Breast epithelium (tissue), 4 donors: Measurements from ENCODE around the gene H2AZ1. TPM values are rescaled to one million over a fixed set of nuclear protein-coding genes. Genes with fewer than 3 reads are reported as not detected.

ENCODE experiments used
- DNase-seq, 2 donors: peaks; one replicate each; pipeline ENCODE4 v3.0.0-alpha.2; 2019; ENCODE audit warnings: low spot score in 2 of 2
- H3K27ac ChIP-seq, 2 donors: fragments of 200-600 bp; sonication (generic) in 1 of 2; one replicate each; pipeline ENCODE4 v1.5.1; 2016 to 2019; ENCODE audit warnings: mild to moderate bottlenecking in 1 of 2
- H3K27me3 ChIP-seq, 2 donors: fragments of 200-600 bp; sonication (generic) in 1 of 2; one replicate each; pipeline versions ENCODE4 v1.5.1 to v1.6.0; 2017 to 2019; ENCODE audit warnings: control low read depth in 1 of 2, mild to moderate bottlenecking in 1 of 2
- H3K36me3 ChIP-seq: fragments of 200-600 bp; one replicate; pipeline ENCODE4 v1.5.1; 2019
- H3K4me1 ChIP-seq, 2 donors: fragments of 200-600 bp; sonication (generic); one replicate each; pipeline ENCODE4 v1.5.1; 2016 to 2019; ENCODE audit warnings: control low read depth in 1 of 2
- H3K4me3 ChIP-seq, 3 donors: fragments of 200-600 bp; sonication (generic); 1 replicate in 2 of 3; 2 replicates in 1 of 3; pipeline ENCODE4 v1.5.1; 2016 to 2019; ENCODE audit warnings: mild to moderate bottlenecking in 3 of 3, moderate library complexity in 2 of 3
- H3K9me3 ChIP-seq, 2 donors: fragments of 200-600 bp; sonication (generic) in 1 of 2; one replicate each; pipeline ENCODE4 v1.5.1; 2016 to 2019; ENCODE audit warnings: control low read depth in 1 of 2
- POLR2A ChIP-seq: fragments of 450-650 bp; IDR thresholded peaks from one replicate; pipeline ENCODE4 v1.6.1; 2016; ENCODE audit warnings: antibody characterized with exemption, mild to moderate bottlenecking, moderate library complexity
- POLR2AphosphoS5 ChIP-seq, 3 donors: sonication (generic); formaldehyde crosslinking; IDR thresholded peaks; one replicate each; pipeline ENCODE4 v1.6.1; 2017; ENCODE audit warnings: antibody characterized with exemption in 3 of 3
- intact Hi-C: fragments of 100-400 bp; cut with DNase I; formaldehyde crosslinking; loops from one replicate; pipeline ENCODE4 v1.15.1; 2023; ENCODE audit warnings: low total_unique reads
- total RNA-seq, 3 donors: library from RNA; depleted of rRNA; stranded (reverse); fragments of >200 nt; gene quantifications; one replicate each; pipeline ENCODE4 v1.1.0, GENCODE V29; 2016
- TF ChIP-seq, protein P1 (sequence below), 3 donors: fragments of 450-650 bp; IDR thresholded peaks; one replicate each; pipeline ENCODE4 v1.5.1; 2016 to 2017; ENCODE audit warnings: antibody characterized with exemption in 3 of 3, mild to moderate bottlenecking in 3 of 3, moderate library complexity in 3 of 3

H2AZ1 gene
- total RNA-seq, 3 donors from 2014 or later: 114 to 166 (median 125) TPM

DNA sequence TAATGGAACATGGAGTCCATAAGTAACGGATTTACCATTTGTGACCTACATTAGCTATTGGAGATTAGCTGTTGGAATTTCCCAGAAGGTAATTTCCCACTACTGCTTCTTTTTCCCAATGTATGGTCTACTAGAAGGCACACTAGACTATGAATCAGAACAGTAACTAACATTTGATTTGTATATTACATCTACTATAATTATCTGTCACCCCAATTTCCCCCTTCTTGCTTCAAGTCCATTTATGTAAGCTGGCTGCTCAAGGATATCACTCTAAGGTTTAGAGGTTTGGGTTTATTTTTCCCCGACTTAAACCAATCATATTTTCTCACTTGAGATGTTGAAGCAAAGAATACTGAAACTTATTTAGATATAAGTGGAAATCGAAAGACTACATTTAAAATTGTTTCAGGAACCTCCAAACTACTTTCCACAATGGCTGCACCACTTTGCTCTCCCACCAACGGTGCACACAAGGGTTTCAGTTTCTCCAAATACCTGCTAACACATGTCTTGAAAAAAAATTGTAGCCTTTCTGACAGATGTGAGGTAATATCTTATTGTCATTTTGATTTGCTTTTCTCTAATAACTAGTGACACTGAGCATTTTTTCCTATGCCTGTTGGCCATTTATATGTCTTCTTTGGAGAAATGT, 33.3 kb upstream of the H2AZ1 start:
- no peaks in the 10 kb centered on the region for H3K4me1 ChIP-seq
- no peaks in the 10 kb centered on the region for H3K27me3 ChIP-seq
- H3K36me3 ChIP-seq: no peaks in the 10 kb centered on the region
- DNase-seq: no peak
- TF ChIP-seq POLR2AphosphoS5 (IDR thresholded peaks at IDR 0.05) (no peak), POLR2A (no peak)
- TF ChIP-seq, protein P1, sequence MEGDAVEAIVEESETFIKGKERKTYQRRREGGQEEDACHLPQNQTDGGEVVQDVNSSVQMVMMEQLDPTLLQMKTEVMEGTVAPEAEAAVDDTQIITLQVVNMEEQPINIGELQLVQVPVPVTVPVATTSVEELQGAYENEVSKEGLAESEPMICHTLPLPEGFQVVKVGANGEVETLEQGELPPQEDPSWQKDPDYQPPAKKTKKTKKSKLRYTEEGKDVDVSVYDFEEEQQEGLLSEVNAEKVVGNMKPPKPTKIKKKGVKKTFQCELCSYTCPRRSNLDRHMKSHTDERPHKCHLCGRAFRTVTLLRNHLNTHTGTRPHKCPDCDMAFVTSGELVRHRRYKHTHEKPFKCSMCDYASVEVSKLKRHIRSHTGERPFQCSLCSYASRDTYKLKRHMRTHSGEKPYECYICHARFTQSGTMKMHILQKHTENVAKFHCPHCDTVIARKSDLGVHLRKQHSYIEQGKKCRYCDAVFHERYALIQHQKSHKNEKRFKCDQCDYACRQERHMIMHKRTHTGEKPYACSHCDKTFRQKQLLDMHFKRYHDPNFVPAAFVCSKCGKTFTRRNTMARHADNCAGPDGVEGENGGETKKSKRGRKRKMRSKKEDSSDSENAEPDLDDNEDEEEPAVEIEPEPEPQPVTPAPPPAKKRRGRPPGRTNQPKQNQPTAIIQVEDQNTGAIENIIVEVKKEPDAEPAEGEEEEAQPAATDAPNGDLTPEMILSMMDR (IDR thresholded peaks at IDR 0.05): no peak
- H3K9me3 ChIP-seq: no peaks in the 10 kb centered on the region
- H3K27ac ChIP-seq: no peak overlapping the region
- H3K4me3 ChIP-seq: no peak overlapping the region
- intact Hi-C loops: no loop called here

DNA sequence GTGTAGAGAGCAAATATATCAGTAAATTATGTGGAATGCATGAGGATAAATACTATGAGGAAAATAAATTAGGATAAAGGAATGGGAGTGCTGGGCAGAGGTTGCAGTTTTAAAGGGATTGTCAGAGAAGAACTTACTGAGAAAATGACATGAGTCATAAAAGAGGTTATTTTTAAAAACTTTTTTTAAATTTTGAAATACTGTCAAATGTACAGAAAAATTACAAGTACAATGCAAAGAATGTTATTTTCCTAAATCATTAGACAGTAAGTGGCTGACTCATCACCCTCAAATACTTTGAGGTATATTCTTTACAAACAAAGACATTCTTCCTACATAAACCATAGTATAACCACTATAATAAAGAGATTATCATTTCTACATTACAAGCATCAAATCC, 29.8 kb upstream of the H2AZ1 start:
- no peaks in the 10 kb centered on the region for H3K36me3 ChIP-seq
- DNase-seq: no peak
- no peak overlapping the region for H3K4me3 ChIP-seq
- H3K27me3 ChIP-seq: no peaks in the 10 kb centered on the region
- H3K4me1 ChIP-seq: no peaks in the 10 kb centered on the region
- H3K9me3 ChIP-seq: peaks cover 4 to 7% of the 10 kb centered on the region in 2 donors
- intact Hi-C loops: no loop called here
- H3K27ac ChIP-seq: no peak overlapping the region
- no peak for TF ChIP-seq POLR2A
- TF ChIP-seq, protein P1 (IDR thresholded peaks at IDR 0.05): no peak
- TF ChIP-seq POLR2AphosphoS5 (IDR thresholded peaks at IDR 0.05): no peak

DNA sequence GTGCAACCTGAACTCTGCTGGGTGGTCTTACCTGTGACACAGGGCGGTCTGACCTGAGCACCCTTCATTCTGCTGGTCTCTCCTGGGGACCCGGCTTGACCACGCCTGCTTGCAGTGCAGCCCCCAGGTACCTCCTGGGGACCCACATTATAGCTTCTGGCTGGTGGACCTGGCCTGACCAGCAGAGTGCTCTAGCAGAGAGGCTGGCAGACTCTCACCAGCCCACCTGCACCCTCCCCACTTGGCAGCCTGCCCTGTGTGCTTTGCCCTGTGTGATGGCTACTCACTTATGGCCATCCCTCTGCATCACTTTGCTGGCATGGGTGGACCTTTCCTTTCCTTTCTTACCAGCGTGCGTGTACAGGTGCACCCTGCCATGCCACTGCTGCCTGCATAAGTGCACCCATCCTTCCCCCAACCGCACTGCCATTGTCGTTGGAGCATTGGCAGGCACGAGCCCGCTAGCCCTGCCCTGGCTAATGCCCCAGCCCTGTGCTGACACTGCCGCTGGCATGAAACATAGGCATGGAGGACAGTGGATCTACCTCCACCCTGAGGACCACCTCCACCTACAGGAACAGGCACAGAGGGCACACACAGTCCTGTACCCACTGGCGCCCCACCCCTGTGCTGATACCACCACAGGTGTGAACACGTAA, 21.5 kb upstream of the H2AZ1 start:
- intact Hi-C loops: no loop called here
- Histone ChIP-seq H3K4me3 (no peak overlapping the region), H3K27ac (no peak overlapping the region), H3K36me3 (no peaks in the 10 kb centered on the region), H3K27me3 (no peaks in the 10 kb centered on the region), H3K9me3 (peaks cover 4 to 14% of the 10 kb centered on the region in 2 donors), H3K4me1 (no peaks in the 10 kb centered on the region)
- DNase-seq: no peak
- TF ChIP-seq POLR2AphosphoS5 (IDR thresholded peaks at IDR 0.05): no peak
- no peak for TF ChIP-seq POLR2A
- TF ChIP-seq, protein P1 (IDR thresholded peaks at IDR 0.05): no peak

DNA sequence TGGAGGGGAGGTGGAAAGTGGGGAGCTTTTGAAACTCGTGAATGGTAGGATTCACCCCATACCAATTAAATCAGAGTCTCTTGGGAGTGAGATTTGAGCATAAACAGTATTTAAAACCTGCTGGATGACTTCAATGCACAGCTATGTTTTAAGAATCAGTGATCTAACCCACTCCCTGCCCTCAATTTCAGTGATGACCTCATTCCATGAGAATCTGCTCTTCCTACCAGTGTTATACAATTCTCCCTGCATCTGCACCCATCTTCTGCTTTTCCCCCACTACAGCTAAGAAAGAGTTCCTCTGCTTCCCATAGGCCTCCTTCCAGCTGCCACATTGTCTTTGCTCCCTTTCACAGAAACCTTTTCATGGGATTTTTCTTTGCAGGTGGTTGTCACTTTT, 18.3 kb upstream of the H2AZ1 start:
- no peak overlapping the region for H3K27ac ChIP-seq
- H3K4me3 ChIP-seq: no peak overlapping the region
- no peaks in the 10 kb centered on the region for H3K27me3 ChIP-seq
- no peak for DNase-seq
- H3K9me3 ChIP-seq: peaks cover 0 to 8% of the 10 kb centered on the region in 2 donors
- TF ChIP-seq POLR2A (no peak), POLR2AphosphoS5 (IDR thresholded peaks at IDR 0.05) (no peak)
- TF ChIP-seq, protein P1 (IDR thresholded peaks at IDR 0.05): no peak
- no peaks in the 10 kb centered on the region for H3K36me3 ChIP-seq
- intact Hi-C loops: no loop called here
- no peaks in the 10 kb centered on the region for H3K4me1 ChIP-seq

DNA sequence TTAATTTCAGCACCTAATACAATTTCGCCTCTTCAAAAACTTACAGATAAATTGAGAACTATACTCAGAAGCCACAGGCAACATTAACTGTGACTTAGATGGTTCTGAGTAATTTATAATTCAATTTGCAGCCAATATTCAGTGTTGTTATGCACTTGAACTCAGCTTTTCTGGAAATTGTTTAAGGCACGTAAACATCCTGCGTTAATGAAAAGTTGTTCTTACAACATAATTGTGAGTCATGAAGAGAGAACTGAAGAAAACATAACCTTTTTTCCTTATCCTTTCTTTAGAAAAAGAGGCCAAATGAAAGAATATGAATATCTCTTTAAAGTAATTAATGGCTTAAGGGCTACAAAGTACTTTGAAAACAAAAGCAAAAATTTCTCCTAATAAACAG, 16.6 kb upstream of the H2AZ1 start:
- intact Hi-C loops: no loop called here
- H3K27me3 ChIP-seq: no peaks in the 10 kb centered on the region
- no peak overlapping the region for H3K4me3 ChIP-seq
- DNase-seq: no peak
- H3K9me3 ChIP-seq: peaks cover 0 to 4% of the 10 kb centered on the region in 2 donors
- TF ChIP-seq POLR2AphosphoS5 (IDR thresholded peaks at IDR 0.05): no peak
- no peak for TF ChIP-seq POLR2A
- TF ChIP-seq, protein P1 (IDR thresholded peaks at IDR 0.05): no peak
- H3K36me3 ChIP-seq: no peaks in the 10 kb centered on the region
- no peaks in the 10 kb centered on the region for H3K4me1 ChIP-seq
- H3K27ac ChIP-seq: no peak overlapping the region
